ENCODE measurements around the gene KRT80. TPM values are rescaled to one million over a fixed set of nuclear protein-coding genes. Genes with fewer than 3 reads are reported as not detected.

Gene KRT80
- polyA plus RNA-seq, 1 experiment, result 2.1 TPM

- CTCF ChIA-PET, result interaction anchor here (1.0 to 5.6 kb wide), 6 partner anchors 10 to 656 kb away, joined by 4 to 30 read pairs (median 6); no protein-coding TSS in a partner anchor
- POLR2A ChIA-PET, result no interaction called here
- no peaks in the 10 kb centered on the region for H3K9me3 ChIP-seq (ENCODE audit: control insufficient read depth, insufficient read depth, low read length)
- H3K27me3 ChIP-seq (ENCODE audit: control insufficient read depth, insufficient read depth, low read length), result no peaks in the 10 kb centered on the region
- TF ChIP-seq CTCF (IDR thresholded peaks at IDR 0.05; ENCODE audit: low read depth, low read length), result no peak
- DNase-seq (ENCODE audit: low read depth, low spot score), result no peak
- no peak overlapping the region for H3K4me3 ChIP-seq (ENCODE audit: low read depth, low read length)
- no peak overlapping the region for H3K27ac ChIP-seq (ENCODE audit: low read depth, low read length)
These were observed 31.7 kb upstream of the KRT80 start for GRCh38 chr12:52223406-52224039.

GRCh38 chr12:52222692-52223091 is 30.9 kb upstream of the KRT80 start:
- Histone ChIP-seq H3K27ac (ENCODE audit: low read depth, low read length) (no peak overlapping the region), H3K9me3 (ENCODE audit: control insufficient read depth, insufficient read depth, low read length) (no peaks in the 10 kb centered on the region), H3K4me3 (ENCODE audit: low read depth, low read length) (no peak overlapping the region), H3K27me3 (ENCODE audit: control insufficient read depth, insufficient read depth, low read length) (no peaks in the 10 kb centered on the region)
- CTCF ChIA-PET, result interaction anchor here (1.3 to 5.6 kb wide), 3 partner anchors 9 to 105 kb away, joined by 7 to 30 read pairs (median 7); no protein-coding TSS in a partner anchor
- TF ChIP-seq CTCF (IDR thresholded peaks at IDR 0.05; ENCODE audit: low read depth, low read length), result no peak
- DNase-seq (ENCODE audit: low read depth, low spot score), result no peak
- POLR2A ChIA-PET, result no interaction called here

- no peak for DNase-seq (ENCODE audit: low read depth, low spot score)
- Histone ChIP-seq H3K9me3 (ENCODE audit: control insufficient read depth, insufficient read depth, low read length) (no peaks in the 10 kb centered on the region), H3K27me3 (ENCODE audit: control insufficient read depth, insufficient read depth, low read length) (no peaks in the 10 kb centered on the region), H3K27ac (ENCODE audit: low read depth, low read length) (no peak overlapping the region), H3K4me3 (ENCODE audit: low read depth, low read length) (no peak overlapping the region)
- peak; percentile 48 for TF ChIP-seq CTCF (IDR thresholded peaks at IDR 0.05; ENCODE audit: low read depth, low read length)
- POLR2A ChIA-PET, result no interaction called here
- CTCF ChIA-PET, result interaction anchor here (0.7 to 3.1 kb wide), 8 partner anchors 8 to 105 kb away, joined by 3 to 29 read pairs (median 4); no protein-coding TSS in a partner anchor
These were observed 30.2 kb upstream of the KRT80 start for GRCh38 chr12:52221912-52222457.

- Histone ChIP-seq H3K9me3 (ENCODE audit: control insufficient read depth, insufficient read depth, low read length) (no peaks in the 10 kb centered on the region), H3K27ac (ENCODE audit: low read depth, low read length) (no peak overlapping the region), H3K27me3 (ENCODE audit: control insufficient read depth, insufficient read depth, low read length) (no peaks in the 10 kb centered on the region), H3K4me3 (ENCODE audit: low read depth, low read length) (no peak overlapping the region)
- POLR2A ChIA-PET, result no interaction called here
- no peak for DNase-seq (ENCODE audit: low read depth, low spot score)
- CTCF ChIA-PET, result interaction anchor here (0.7 to 3.1 kb wide), 8 partner anchors 8 to 106 kb away, joined by 3 to 29 read pairs (median 4); no protein-coding TSS in a partner anchor
- TF ChIP-seq CTCF (IDR thresholded peaks at IDR 0.05; ENCODE audit: low read depth, low read length), result no peak
These were observed 29.4 kb upstream of the KRT80 start for GRCh38 chr12:52221070-52221781.

GRCh38 chr12:52220477-52220876 is 28.7 kb upstream of the KRT80 start:
- Histone ChIP-seq H3K4me3 (ENCODE audit: low read depth, low read length) (no peak overlapping the region), H3K27ac (ENCODE audit: low read depth, low read length) (no peak overlapping the region), H3K27me3 (ENCODE audit: control insufficient read depth, insufficient read depth, low read length) (no peaks in the 10 kb centered on the region), H3K9me3 (ENCODE audit: control insufficient read depth, insufficient read depth, low read length) (no peaks in the 10 kb centered on the region)
- TF ChIP-seq CTCF (IDR thresholded peaks at IDR 0.05; ENCODE audit: low read depth, low read length), result no peak
- ChIA-PET POLR2A (no interaction called here), CTCF (interaction anchor here (0.6 to 3.1 kb wide), 3 partner anchors 18 to 764 kb away, joined by 3 to 29 read pairs (median 6); no protein-coding TSS in a partner anchor)
- DNase-seq (ENCODE audit: low read depth, low spot score), result no peak
